Bronchial epithelial cell (primary cell): Measurements from ENCODE around the gene SOD2. TPM values are rescaled to one million over a fixed set of nuclear protein-coding genes. Genes with fewer than 3 reads are reported as not detected.
"Not testable (repeated sequence)": the region's sequence is repeated elsewhere in the genome, so short reads cannot be mapped to it uniquely, and the experiment has no call there.

Source experiments
- DNase-seq: peaks from one replicate; pipeline ENCODE4 v3.0.0-alpha.2; 2010; ENCODE audit warnings: low read depth
- FAIRE-seq: peaks from 2 replicates; lab custom pipeline; 2011; peaks lifted over from hg19 to GRCh38; lab: Jason Lieb, UNC
- H3K27me3 ChIP-seq: 2 replicates; pipeline ENCODE4 v1.5.1; 2011; ENCODE audit warnings: low read length; ENCODE audit not compliant: control insufficient read depth, insufficient read depth
- H3K36me3 ChIP-seq: 2 replicates; pipeline ENCODE4 v1.5.1; 2011; ENCODE audit warnings: low read length; ENCODE audit not compliant: control insufficient read depth, insufficient read depth
- H3K4me3 ChIP-seq: 2 replicates; pipeline ENCODE4 v1.5.1; 2011; ENCODE audit warnings: mild to moderate bottlenecking, low read depth, low read length, control low read depth
- CTCF ChIP-seq: IDR thresholded peaks from 2 replicates; pipeline ENCODE4 v1.5.1; 2011; ENCODE audit warnings: mild to moderate bottlenecking, moderate library complexity, low read length, control low read depth, inconsistent platforms; ENCODE audit not compliant: insufficient read depth, severe bottlenecking
- total RNA-seq: library from RNA; depleted of rRNA; stranded (reverse); fragments of >200 nt; gene quantifications from 2 replicates; pipeline ENCODE4 v1.2.1, GENCODE V29; 2014

Gene SOD2
- total RNA-seq, result 62.5 and 71.3 TPM in 2 replicates

- DNase-seq (peak; percentile 44), FAIRE-seq (no peak)
- H3K36me3 ChIP-seq, result peaks cover 4% of the 10 kb centered on the region
- no peak for TF ChIP-seq CTCF
- no peaks in the 10 kb centered on the region for H3K27me3 ChIP-seq
- peak within 1 kb of the TSS; percentile 70 for H3K4me3 ChIP-seq
Observed at GRCh38 chr6:159693128-159693893, at the start of gene SOD2. Gene SOD2, minus strand, starts transcription at chr6:159693241. Its CDS starts 74 bp downstream, at chr6:159693167.

- no peak for TF ChIP-seq CTCF
- DNase-seq, result no peak
- H3K27me3 ChIP-seq, result no peaks in the 10 kb centered on the region
- FAIRE-seq, result no peak
- peaks cover 16% of the 10 kb centered on the region for H3K36me3 ChIP-seq
- H3K4me3 ChIP-seq, result no peak overlapping the region
Observed at GRCh38 chr6:159742165-159742564, 49.1 kb upstream of the SOD2 start.

- Histone ChIP-seq H3K27me3 (no peaks in the 10 kb centered on the region), H3K4me3 (no peak overlapping the region), H3K36me3 (peaks cover 8% of the 10 kb centered on the region)
- TF ChIP-seq CTCF, result no peak
- DNase-seq (no peak), FAIRE-seq (no peak)
Observed at GRCh38 chr6:159739341-159739740, 46.3 kb upstream of the SOD2 start.

- Histone ChIP-seq H3K27me3 (no peaks in the 10 kb centered on the region), H3K4me3 (no peak overlapping the region), H3K36me3 (peaks cover 4% of the 10 kb centered on the region)
- DNase-seq, result no peak
- no peak for TF ChIP-seq CTCF
- FAIRE-seq, result no peak
Observed at GRCh38 chr6:159736908-159737307, 43.9 kb upstream of the SOD2 start.

GRCh38 chr6:159733395-159733794, 40.4 kb upstream of the SOD2 start:
- not testable (repeated sequence) for H3K27me3 ChIP-seq, H3K4me3 ChIP-seq, H3K36me3 ChIP-seq, FAIRE-seq, DNase-seq

- not testable (repeated sequence) for DNase-seq, H3K4me3 ChIP-seq, H3K27me3 ChIP-seq, FAIRE-seq, H3K36me3 ChIP-seq
Observed at GRCh38 chr6:159732550-159732949, 39.5 kb upstream of the SOD2 start.

- Histone ChIP-seq H3K36me3 (peaks cover 2% of the 10 kb centered on the region), H3K4me3 (no peak overlapping the region), H3K27me3 (no peaks in the 10 kb centered on the region)
- no peak for TF ChIP-seq CTCF
- no peak for FAIRE-seq
- DNase-seq, result no peak
Observed at GRCh38 chr6:159730332-159730676, 37.3 kb upstream of the SOD2 start.
